Measurements from ENCODE around the gene PLOD2. TPM values are rescaled to one million over a fixed set of nuclear protein-coding genes. Genes with fewer than 3 reads are reported as not detected.

Gene PLOD2
- total and polyA plus RNA-seq, 9 of the 15 experiments (the other 6 are each of a cell fraction or from before 2014, with no cell fraction given) = 0.18 to 1.5 (median 0.58) TPM

- no peak for ATAC-seq
- no peak overlapping the region for H3K4me2 ChIP-seq (ENCODE audit: insufficient read depth, low read length)
- TF ChIP-seq ZNF407 (IDR thresholded peaks at IDR 0.05; ENCODE audit: low read depth) (no peak), SP1 (CRISPR knock-in tag; IDR thresholded peaks at IDR 0.05) (no peak), ZNF778 (CRISPR knock-in tag; IDR thresholded peaks at IDR 0.05) (no peak), FOSL1 (tag; conservative IDR thresholded peaks at IDR 0.05) (no peak), IRF9 (tag; IDR thresholded peaks at IDR 0.05) (no peak)
- H3K9ac ChIP-seq (ENCODE audit: insufficient read depth in 1 of 2, low read depth in 2 of 2, low read length in 2 of 2) = no peak overlapping the region
- H3K27ac ChIP-seq (ENCODE audit: extremely low read depth, low read depth, low read length) = no peak overlapping the region
- FAIRE-seq = no peak
- no peak for DNase-seq (ENCODE audit: extremely low read depth in 1 of 4, low spot score in 3 of 4)
- H3K27me3 ChIP-seq (ENCODE audit: control insufficient read depth in 2 of 2, insufficient read depth in 2 of 2, low read length in 2 of 2) = no peaks in the 10 kb centered on the region
- BruUV-seq (replicated peaks) = no TSS peak
- H3K9me3 ChIP-seq (replicated peaks; ENCODE audit: control insufficient read depth, insufficient read depth, low read depth, low read length) = no peaks in the 10 kb centered on the region
- no peaks in the 10 kb centered on the region for H3K4me1 ChIP-seq (replicated peaks in 1 of 2; ENCODE audit: control insufficient read depth in 2 of 2, insufficient read depth in 2 of 2, low read length in 2 of 2)
- CTCF ChIA-PET (ENCODE audit: low intra/inter-chr PET ratio) = no interaction called here
- 6% methylated on average over 2 of the region's 2 CpGs for WGBS (ENCODE audit: insufficient coverage, low coverage, missing lambda C conversion rate)
- H2AFZ ChIP-seq (ENCODE audit: low read depth, low read length) = no peak overlapping the region
- intact Hi-C loops (cut with micrococcal nuclease) = no loop called here
- H3K4me3 ChIP-seq = no peak overlapping the region
- H3K79me2 ChIP-seq (ENCODE audit: control insufficient read depth, insufficient read depth, low read length) = no peaks in the 10 kb centered on the region
- POLR2A ChIA-PET = no interaction called here
- no peaks in the 10 kb centered on the region for H3K36me3 ChIP-seq (ENCODE audit: control insufficient read depth, insufficient read depth, low read length)
- no peaks in the 10 kb centered on the region for H4K20me1 ChIP-seq (replicated peaks; ENCODE audit: control insufficient read depth, insufficient read depth, low read length)
- in situ Hi-C loops (cut with MboI) = no loop called here
- no peaks in the 10 kb centered on the region for H3K9me1 ChIP-seq (ENCODE audit: control insufficient read depth, insufficient read depth, low read length)
Measured at GRCh38 chr3:146100180-146100579, 60.8 kb downstream of the PLOD2 start.
